ENCODE measurements around the gene CCDC97. TPM values are rescaled to one million over a fixed set of nuclear protein-coding genes. Genes with fewer than 3 reads are reported as not detected.

Gene CCDC97
- total RNA-seq, result 6.5 and 8.7 TPM in 2 replicates

DNA sequence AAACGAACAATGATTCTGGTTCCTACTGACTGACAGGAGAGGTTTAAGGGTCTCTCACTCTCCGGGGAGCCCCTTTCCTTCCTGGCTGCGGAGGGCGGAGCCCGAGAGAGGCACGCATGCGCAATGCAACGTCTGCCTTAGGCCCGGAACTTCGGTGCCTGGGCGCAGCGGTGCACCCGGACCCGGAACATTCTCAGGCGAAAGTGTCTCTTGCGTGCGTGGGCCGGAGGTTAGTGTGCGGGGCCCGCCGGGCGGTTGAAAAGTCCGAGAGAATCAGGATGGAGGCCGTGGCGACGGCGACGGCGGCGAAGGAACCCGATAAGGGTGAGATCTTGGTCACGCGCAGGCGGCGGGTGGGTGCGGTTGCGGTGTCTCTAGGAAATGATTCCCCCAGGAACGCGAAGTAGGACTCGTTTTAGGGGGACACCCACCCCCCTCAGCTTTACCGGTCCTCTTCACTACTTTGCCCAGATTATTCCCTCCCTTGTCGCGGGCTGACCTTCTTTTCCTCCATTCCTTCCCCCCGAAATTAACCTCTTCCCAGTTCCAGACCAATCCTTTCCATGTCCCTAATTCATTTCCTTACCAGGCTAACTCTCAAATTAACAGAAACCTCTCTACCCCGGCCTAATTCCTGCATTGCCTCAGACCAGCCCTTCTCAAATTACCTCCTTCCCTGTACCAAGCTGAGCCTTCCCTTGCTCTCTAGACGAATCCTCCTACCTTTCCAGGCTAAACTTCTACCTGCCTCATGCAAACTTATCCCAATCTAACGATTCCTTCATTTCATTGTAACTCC lies at the start of gene CCDC97:
Gene CCDC97, plus strand, starts transcription at position 140 of the 799 bp plus-strand sequence. Its CDS starts 139 bp downstream, at position 279.

DNA sequence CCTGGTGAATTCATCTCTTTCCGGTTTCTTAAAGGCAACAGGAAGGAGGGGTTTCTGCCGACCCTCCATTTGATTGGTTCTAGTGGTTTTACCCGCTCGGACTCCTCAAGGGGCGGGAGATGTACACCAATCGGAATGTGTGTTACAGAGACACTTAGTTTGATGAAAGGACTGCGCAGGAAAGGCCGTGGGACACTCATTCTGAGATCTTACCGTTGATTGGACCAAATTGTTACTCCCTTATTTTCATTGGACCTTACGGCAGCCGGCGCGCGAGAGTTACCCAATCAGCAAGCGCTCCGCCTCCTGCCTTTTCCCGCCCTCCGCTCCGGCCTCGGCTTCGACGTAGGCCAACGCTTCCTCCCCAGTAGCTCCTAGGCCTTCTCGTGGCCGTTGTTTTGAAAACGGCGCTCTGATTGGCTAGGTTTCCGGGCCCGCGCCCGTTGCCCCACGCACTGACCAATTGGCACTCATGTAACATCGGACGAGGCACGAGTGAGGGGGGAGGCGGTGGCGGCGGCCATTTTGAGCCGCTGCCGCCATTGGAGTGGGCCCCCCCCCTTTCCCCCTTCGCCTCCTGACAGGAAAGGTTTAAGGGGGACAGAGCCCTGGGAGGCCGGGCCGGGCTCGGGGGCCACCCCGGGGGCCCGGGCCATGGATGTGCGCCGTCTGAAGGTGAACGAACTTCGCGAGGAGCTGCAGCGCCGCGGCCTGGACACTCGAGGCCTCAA lies 46.0 kb upstream of the CCDC97 start, which contains the start of gene HNRNPUL1:
Gene HNRNPUL1, plus strand, starts transcription at position 523 of the 731 bp plus-strand sequence. Its CDS starts 132 bp downstream, at position 655.

DNA sequence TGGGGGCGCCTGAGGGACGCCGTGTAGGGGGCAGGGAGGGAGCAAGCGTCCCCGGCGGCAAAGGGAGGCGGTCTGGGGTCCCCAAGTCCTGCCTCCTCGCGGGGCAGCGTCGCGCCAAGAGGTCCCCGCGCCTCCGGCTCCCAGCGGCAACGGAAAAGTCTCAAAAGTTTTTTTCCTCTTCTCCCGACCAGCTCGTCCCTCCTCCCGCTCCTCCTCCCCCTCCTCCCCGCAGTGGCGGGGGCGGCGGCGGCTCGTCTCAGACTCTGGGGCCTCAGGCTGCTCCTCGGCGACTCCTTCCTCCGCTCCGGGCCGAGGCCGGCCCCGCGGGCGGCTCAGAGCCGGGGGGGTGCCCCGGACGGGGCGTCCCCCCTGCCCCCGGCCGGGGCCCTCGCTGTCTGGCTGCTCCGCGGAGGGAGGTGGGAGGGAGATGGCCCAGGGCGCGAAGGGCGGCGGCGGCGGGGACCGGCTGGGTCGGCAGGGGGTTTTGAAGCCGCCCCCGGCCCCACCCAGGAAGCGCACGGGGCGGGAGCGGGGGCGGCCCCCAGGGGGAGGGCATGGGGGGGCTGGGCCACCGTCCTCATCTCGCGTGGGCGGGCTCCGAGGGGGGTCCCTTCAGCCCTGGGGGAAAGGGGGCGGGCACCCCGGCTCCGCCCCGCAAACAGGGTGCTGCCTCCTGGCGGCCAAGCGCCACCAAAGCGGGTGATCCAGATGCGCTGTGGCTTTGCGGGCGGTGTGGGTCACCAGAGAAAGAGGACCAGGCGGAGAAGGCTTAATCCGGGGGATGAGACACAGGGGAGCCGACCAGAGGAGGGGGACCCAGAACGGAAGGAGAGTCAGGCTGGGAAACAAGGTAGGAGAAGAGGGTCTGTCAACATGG lies 43.7 kb downstream of the CCDC97 start, which contains the start of gene TGFB1:
Gene TGFB1, minus strand, starts transcription at position 457 of the 877 bp plus-strand sequence. CDS start 878 bp downstream, outside the sequence.

DNA sequence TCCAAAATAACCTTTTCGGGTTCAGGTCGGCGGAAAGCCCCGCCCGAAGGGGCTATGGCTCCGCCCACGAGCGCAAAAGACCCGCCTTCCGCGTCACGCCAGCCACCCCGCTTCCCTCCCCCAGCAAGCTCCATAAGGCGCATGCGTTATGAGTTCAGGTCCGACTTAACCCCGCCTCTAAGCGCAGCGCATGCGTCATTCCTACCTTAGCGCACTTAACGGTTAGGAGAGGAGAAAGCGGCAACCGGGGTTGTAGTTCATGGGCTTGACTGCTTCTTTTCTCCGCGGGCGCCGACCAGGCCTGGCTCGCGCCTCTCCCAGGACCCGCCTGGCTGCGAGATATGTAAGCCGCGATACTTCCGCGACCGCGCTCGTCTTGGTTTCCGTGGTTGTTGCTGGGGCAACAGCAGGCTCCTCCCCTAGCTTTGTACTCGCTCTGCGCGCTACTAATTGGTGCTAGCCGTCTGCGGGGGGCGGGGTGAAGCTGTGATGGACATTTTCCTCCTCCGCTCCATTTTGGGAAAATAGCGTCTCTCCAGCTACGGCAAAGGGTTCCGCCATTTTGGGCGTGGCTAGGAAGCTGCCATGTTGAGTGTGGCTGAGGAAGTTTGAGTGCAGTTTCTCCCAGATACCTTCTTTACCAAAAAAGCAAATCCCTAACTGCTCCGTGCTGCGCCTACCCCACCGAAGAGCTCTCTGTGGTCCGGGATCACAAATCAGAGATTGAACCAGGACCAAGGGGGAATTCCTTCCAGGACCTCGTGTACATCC lies 54.0 kb downstream of the CCDC97 start, which contains the start of gene B9D2:
Gene B9D2, minus strand, starts transcription at position 397 of the 771 bp plus-strand sequence. CDS start 630 bp downstream, outside the sequence.

Other genes starting within 250 kb of the CCDC97 start
- gene CYP2A13, start 221.7 kb upstream of the CCDC97 start, total RNA-seq, result not detected in 2 replicates
- gene CYP2F1, start 195.7 kb upstream of the CCDC97 start, total RNA-seq, result not detected in 2 replicates
- gene CYP2S1, start 117.0 kb upstream of the CCDC97 start, total RNA-seq, result 0.65 TPM in 1 of 2 replicates, not detected in the other
- gene AXL, start 90.9 kb upstream of the CCDC97 start, total RNA-seq, result 141 and 148 TPM in 2 replicates
- gene HNRNPUL1, start 45.8 kb upstream of the CCDC97 start, total RNA-seq, result 102 and 107 TPM in 2 replicates
- gene TGFB1, start 43.8 kb downstream of the CCDC97 start, total RNA-seq, result 24.7 and 38.9 TPM in 2 replicates
- gene B9D2, start 54.0 kb downstream of the CCDC97 start, total RNA-seq, result 2.9 and 3.7 TPM in 2 replicates
- gene TMEM91, start 66.4 kb downstream of the CCDC97 start, total RNA-seq, result 10.2 and 16.6 TPM in 2 replicates
- 17.7 and 31.6 TPM in 2 replicates for gene EXOSC5, start 87.2 kb downstream of the CCDC97 start, total RNA-seq
- 34.8 and 47.7 TPM in 2 replicates for gene BCKDHA, start 87.6 kb downstream of the CCDC97 start, total RNA-seq
- gene B3GNT8, start 117.2 kb downstream of the CCDC97 start, total RNA-seq, result 1.8 and 7.6 TPM in 2 replicates
- gene DMAC2, start 129.7 kb downstream of the CCDC97 start, total RNA-seq, result 31.8 and 46.6 TPM in 2 replicates
- not detected in 2 replicates for gene ERICH4, start 133.0 kb downstream of the CCDC97 start, total RNA-seq